B cell (primary cell): ENCODE measurements around the gene PTPMT1. TPM values are rescaled to one million over a fixed set of nuclear protein-coding genes. Genes with fewer than 3 reads are reported as not detected.

Experiments used
- ATAC-seq: fragments of 200-7000 bp; cut with Tn5 transposase; one replicate; pipeline ENCODE4 v1.10.0; 2021; ENCODE audit warnings: low read depth, mild to moderate bottlenecking, moderate number of reproducible peaks, moderate library complexity
- CTCF ChIA-PET: fragments of 350-600 bp; sonication (Branson Sonifier 250); formaldehyde crosslinking; loops from one replicate; lab custom pipeline; 2021; ENCODE audit warnings: antibody characterized with exemption, inconsistent platforms; lab: Charles Lee
- POLR2A ChIA-PET: fragments of 350-600 bp; sonication (Branson Sonifier 250); formaldehyde crosslinking; loops from one replicate; lab custom pipeline; 2021; ENCODE audit warnings: antibody characterized with exemption; lab: Charles Lee
- DNase-seq: peaks from one replicate; pipeline ENCODE4 v3.0.0; 2013
- H2AFZ ChIP-seq: 2 replicates; pipeline ENCODE4 v1.6.1; 2012; ENCODE audit warnings: mild to moderate bottlenecking, low read depth, low read length; ENCODE audit not compliant: insufficient read depth, poor library complexity, severe bottlenecking
- H3K27ac ChIP-seq, 2 donors: 1 replicate in 1 of 2; 2 replicates in 1 of 2; pipeline ENCODE4 v1.5.1; 2012 to 2013; ENCODE audit warnings: low read length in 2 of 2, mild to moderate bottlenecking in 2 of 2, moderate library complexity in 1 of 2
- H3K27me3 ChIP-seq, 4 experiments: fragments of 200-600 bp in 1 of 4; sonication (generic) in 1 of 4; replicated peaks in 1 of 4; 1 replicate in 2 of 4; 2 replicates in 2 of 4; pipeline versions ENCODE4 v1.6.1 to v1.7.0; 2013 to 2016; ENCODE audit warnings: low read length in 3 of 4, mild to moderate bottlenecking in 2 of 4, mixed read lengths in 1 of 4, moderate library complexity in 1 of 4; ENCODE audit not compliant: insufficient read depth in 4 of 4, control insufficient read depth in 3 of 4; ENCODE audit errors: control extremely low read depth in 1 of 4
- H3K36me3 ChIP-seq, 2 experiments: replicated peaks in 1 of 2; 1 replicate in 1 of 2; 2 replicates in 1 of 2; pipeline versions ENCODE4 v1.6.1 to v1.7.1; 2013; ENCODE audit warnings: low read length in 1 of 2; ENCODE audit not compliant: insufficient read depth in 2 of 2, control insufficient read depth in 1 of 2; ENCODE audit errors: control extremely low read depth in 1 of 2, extremely low read depth in 1 of 2
- H3K4me1 ChIP-seq, 2 donors: fragments of 200-600 bp in 1 of 2; sonication (generic) in 1 of 2; 1 replicate in 1 of 2; 2 replicates in 1 of 2; pipeline versions ENCODE4 v1.5.1 to v1.6.1; 2013 to 2017; ENCODE audit warnings: low read length in 2 of 2; ENCODE audit not compliant: control insufficient read depth in 2 of 2, insufficient read depth in 2 of 2
- H3K4me2 ChIP-seq: replicated peaks from 2 replicates; pipeline ENCODE3; 2012; ENCODE audit warnings: mild to moderate bottlenecking, low read depth, low read length; ENCODE audit not compliant: poor library complexity, severe bottlenecking
- H3K4me3 ChIP-seq, 5 experiments: fragments of 200-600 bp in 1 of 5; sonication (generic) in 1 of 5; 1 replicate in 3 of 5; 2 replicates in 2 of 5; pipeline versions ENCODE4 v1.5.1 to v1.7.0; 2011 to 2016; ENCODE audit warnings: low read length in 4 of 5, mild to moderate bottlenecking in 4 of 5, low read depth in 2 of 5, control low read depth in 1 of 5, moderate library complexity in 1 of 5; ENCODE audit not compliant: insufficient read depth in 1 of 5; ENCODE audit errors: control extremely low read depth in 1 of 5, extremely low read depth in 1 of 5
- H3K79me2 ChIP-seq: fragments of 200-600 bp; sonication (generic); one replicate; pipeline ENCODE4 v1.6.0; 2016; ENCODE audit warnings: low read length; ENCODE audit not compliant: control insufficient read depth, insufficient read depth
- H3K9ac ChIP-seq: fragments of 200-600 bp; sonication (generic); 2 replicates; pipeline ENCODE4 v1.6.1; 2017; ENCODE audit warnings: mild to moderate bottlenecking, low read length, moderate library complexity
- H3K9me3 ChIP-seq, 3 donors: one replicate each; pipeline versions ENCODE4 v1.6.1 to v1.7.1; 2013; ENCODE audit warnings: low read length in 2 of 3; ENCODE audit not compliant: control insufficient read depth in 2 of 3, insufficient read depth in 1 of 3; ENCODE audit errors: control extremely low read depth in 1 of 3
- H4K20me1 ChIP-seq: 2 replicates; pipeline ENCODE4 v1.6.0; 2012; ENCODE audit warnings: mild to moderate bottlenecking, low read length; ENCODE audit not compliant: insufficient read depth, control insufficient read depth, poor library complexity, severe bottlenecking
- H3K27ac Mint-ChIP-seq: one replicate; pipeline ENCODE4 v1.8.0; 2021; ENCODE audit warnings: mixed read lengths
- H3K27me3 Mint-ChIP-seq: one replicate; pipeline ENCODE4 v1.8.0; 2021; ENCODE audit warnings: mixed read lengths
- H3K4me1 Mint-ChIP-seq: one replicate; pipeline ENCODE4 v1.8.0; 2021; ENCODE audit warnings: mixed read lengths
- H3K4me3 Mint-ChIP-seq: one replicate; pipeline ENCODE4 v1.8.0; 2021; ENCODE audit warnings: mixed read lengths
- H3K9me3 Mint-ChIP-seq: one replicate; pipeline ENCODE4 v1.8.0; 2022; ENCODE audit warnings: mixed read lengths; ENCODE audit not compliant: insufficient read depth
- CTCF ChIP-seq: fragments of 200-600 bp; IDR thresholded peaks from one replicate; pipeline ENCODE4 v1.8.0; 2022; ENCODE audit warnings: antibody characterized with exemption, mild to moderate bottlenecking
- EZH2 ChIP-seq: IDR thresholded peaks from 2 replicates; pipeline ENCODE4 v1.6.1; 2012; ENCODE audit warnings: borderline replicate concordance, low read depth, mild to moderate bottlenecking, moderate library complexity, low read length; ENCODE audit not compliant: insufficient read depth, poor library complexity, severe bottlenecking
- WGBS: methylation state at CpG from one replicate; pipeline ENCODE4 v1.1.5; 2013; ENCODE audit warnings: missing lambda C conversion rate; ENCODE audit not compliant: insufficient coverage; 5-methylcytosine and 5-hydroxymethylcytosine counted together
- intact Hi-C: fragments of 100-400 bp; cut with micrococcal nuclease; formaldehyde crosslinking; loops from one replicate; pipeline ENCODE4 v1.10.0; 2022
- polyA plus RNA-seq: library from polyadenylated mRNA; depleted of rRNA; stranded (reverse); fragments of >200 nt; gene quantifications from 2 replicates; pipeline ENCODE4 v1.2.3, GENCODE V29; 2012
- total RNA-seq, 2 donors: library from RNA; stranded (reverse); fragments of 120-200 nt in 1 of 2; gene quantifications; 1 replicate in 1 of 2; 2 replicates in 1 of 2; pipeline versions ENCODE4 v1.2.3 to v1.2.4, GENCODE V29; 2013 to 2022

PTPMT1 gene
- total and polyA plus RNA-seq, 2 donors (not counting 1 experiment from before 2014, with no cell fraction given): 20.8 to 35.7 TPM

GRCh38 chr11:47606731-47607130 is 41.3 kb downstream of the PTPMT1 start:
- Histone ChIP-seq H4K20me1 (no peaks in the 10 kb centered on the region), H3K9me3 (no peaks in the 10 kb centered on the region), H3K4me3 (no peak overlapping the region), H3K27ac (no peak overlapping the region), H3K4me2 (no peak overlapping the region), H3K36me3 (peaks cover 0 to 4% of the 10 kb centered on the region in 2 experiments), H3K4me1 (peaks cover 8 to 12% of the 10 kb centered on the region in 2 donors), H3K27me3 (no peaks in the 10 kb centered on the region), H3K79me2 (no peaks in the 10 kb centered on the region), H2AFZ (no peak overlapping the region), H3K9ac (no peak overlapping the region)
- POLR2A ChIA-PET: no interaction called here
- ATAC-seq: no peak
- 50% methylated on average over 4 of the region's 5 CpGs for WGBS
- CTCF ChIA-PET: no interaction called here
- TF ChIP-seq CTCF: no peak
- no peak for TF ChIP-seq EZH2
- intact Hi-C loops: no loop called here
- H3K27ac Mint-ChIP-seq: no peak overlapping the region
- no peak for DNase-seq
- H3K4me1 Mint-ChIP-seq: peaks cover 12% of the 10 kb centered on the region
- no peak overlapping the region for H3K4me3 Mint-ChIP-seq
- no peaks in the 10 kb centered on the region for H3K27me3 Mint-ChIP-seq
- no peaks in the 10 kb centered on the region for H3K9me3 Mint-ChIP-seq

GRCh38 chr11:47607380-47607779 is 42.0 kb downstream of the PTPMT1 start:
- WGBS: 100% methylated on average over 6 of the region's 7 CpGs
- Mint-ChIP-seq H3K27me3 (no peaks in the 10 kb centered on the region), H3K4me3 (no peak overlapping the region), H3K4me1 (peaks cover 15% of the 10 kb centered on the region), H3K9me3 (no peaks in the 10 kb centered on the region), H3K27ac (no peak overlapping the region)
- TF ChIP-seq CTCF: no peak
- no peak for ATAC-seq
- Histone ChIP-seq H3K4me1 (peaks cover 12 to 16% of the 10 kb centered on the region in 2 donors), H3K9ac (no peak overlapping the region), H3K79me2 (no peaks in the 10 kb centered on the region), H3K4me3 (no peak overlapping the region), H3K27me3 (no peaks in the 10 kb centered on the region), H3K9me3 (no peaks in the 10 kb centered on the region), H4K20me1 (no peaks in the 10 kb centered on the region), H3K27ac (no peak overlapping the region), H3K4me2 (no peak overlapping the region), H2AFZ (no peak overlapping the region), H3K36me3 (peaks cover 0 to 4% of the 10 kb centered on the region in 2 experiments)
- intact Hi-C loops: no loop called here
- CTCF ChIA-PET: interaction anchor here (0.7 to 1.1 kb wide), 2 partner anchors 12 to 25 kb away, joined by 3 read pairs; no protein-coding TSS in a partner anchor
- no peak for DNase-seq
- POLR2A ChIA-PET: interaction anchor here (0.5 to 0.6 kb wide), 2 partner anchors 98 to 186 kb away, joined by 4 to 8 read pairs; no protein-coding TSS in a partner anchor
